ENCODE results near the gene KYNU.

GRCh38 chr2:143026411-143027054 is 149.1 kb downstream of the KYNU start:
- no peak for TF ChIP-seq CTCF (IDR thresholded peaks at IDR 0.05)
- TF ChIP-seq EZH2 (IDR thresholded peaks at IDR 0.05) = no peak

Measured in neural progenitor cell (in vitro differentiated cells).